Amygdala (tissue), 56 donors: ENCODE measurements around the gene ATP9A.
A peak's percentile ranks its signal among the peaks of the same experiment; 100 is the strongest.
"Not testable (repeated sequence)": the region's sequence is repeated elsewhere in the genome, so short reads cannot be mapped to it uniquely, and the experiment has no call there.

Experiments used
- DNase-seq, 56 donors: peaks; one replicate each; lab custom pipeline; 2025; lab: John Stamatoyannopoulos, UW

ATP9A gene, protein sequence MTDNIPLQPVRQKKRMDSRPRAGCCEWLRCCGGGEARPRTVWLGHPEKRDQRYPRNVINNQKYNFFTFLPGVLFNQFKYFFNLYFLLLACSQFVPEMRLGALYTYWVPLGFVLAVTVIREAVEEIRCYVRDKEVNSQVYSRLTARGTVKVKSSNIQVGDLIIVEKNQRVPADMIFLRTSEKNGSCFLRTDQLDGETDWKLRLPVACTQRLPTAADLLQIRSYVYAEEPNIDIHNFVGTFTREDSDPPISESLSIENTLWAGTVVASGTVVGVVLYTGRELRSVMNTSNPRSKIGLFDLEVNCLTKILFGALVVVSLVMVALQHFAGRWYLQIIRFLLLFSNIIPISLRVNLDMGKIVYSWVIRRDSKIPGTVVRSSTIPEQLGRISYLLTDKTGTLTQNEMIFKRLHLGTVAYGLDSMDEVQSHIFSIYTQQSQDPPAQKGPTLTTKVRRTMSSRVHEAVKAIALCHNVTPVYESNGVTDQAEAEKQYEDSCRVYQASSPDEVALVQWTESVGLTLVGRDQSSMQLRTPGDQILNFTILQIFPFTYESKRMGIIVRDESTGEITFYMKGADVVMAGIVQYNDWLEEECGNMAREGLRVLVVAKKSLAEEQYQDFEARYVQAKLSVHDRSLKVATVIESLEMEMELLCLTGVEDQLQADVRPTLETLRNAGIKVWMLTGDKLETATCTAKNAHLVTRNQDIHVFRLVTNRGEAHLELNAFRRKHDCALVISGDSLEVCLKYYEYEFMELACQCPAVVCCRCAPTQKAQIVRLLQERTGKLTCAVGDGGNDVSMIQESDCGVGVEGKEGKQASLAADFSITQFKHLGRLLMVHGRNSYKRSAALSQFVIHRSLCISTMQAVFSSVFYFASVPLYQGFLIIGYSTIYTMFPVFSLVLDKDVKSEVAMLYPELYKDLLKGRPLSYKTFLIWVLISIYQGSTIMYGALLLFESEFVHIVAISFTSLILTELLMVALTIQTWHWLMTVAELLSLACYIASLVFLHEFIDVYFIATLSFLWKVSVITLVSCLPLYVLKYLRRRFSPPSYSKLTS

DNA sequence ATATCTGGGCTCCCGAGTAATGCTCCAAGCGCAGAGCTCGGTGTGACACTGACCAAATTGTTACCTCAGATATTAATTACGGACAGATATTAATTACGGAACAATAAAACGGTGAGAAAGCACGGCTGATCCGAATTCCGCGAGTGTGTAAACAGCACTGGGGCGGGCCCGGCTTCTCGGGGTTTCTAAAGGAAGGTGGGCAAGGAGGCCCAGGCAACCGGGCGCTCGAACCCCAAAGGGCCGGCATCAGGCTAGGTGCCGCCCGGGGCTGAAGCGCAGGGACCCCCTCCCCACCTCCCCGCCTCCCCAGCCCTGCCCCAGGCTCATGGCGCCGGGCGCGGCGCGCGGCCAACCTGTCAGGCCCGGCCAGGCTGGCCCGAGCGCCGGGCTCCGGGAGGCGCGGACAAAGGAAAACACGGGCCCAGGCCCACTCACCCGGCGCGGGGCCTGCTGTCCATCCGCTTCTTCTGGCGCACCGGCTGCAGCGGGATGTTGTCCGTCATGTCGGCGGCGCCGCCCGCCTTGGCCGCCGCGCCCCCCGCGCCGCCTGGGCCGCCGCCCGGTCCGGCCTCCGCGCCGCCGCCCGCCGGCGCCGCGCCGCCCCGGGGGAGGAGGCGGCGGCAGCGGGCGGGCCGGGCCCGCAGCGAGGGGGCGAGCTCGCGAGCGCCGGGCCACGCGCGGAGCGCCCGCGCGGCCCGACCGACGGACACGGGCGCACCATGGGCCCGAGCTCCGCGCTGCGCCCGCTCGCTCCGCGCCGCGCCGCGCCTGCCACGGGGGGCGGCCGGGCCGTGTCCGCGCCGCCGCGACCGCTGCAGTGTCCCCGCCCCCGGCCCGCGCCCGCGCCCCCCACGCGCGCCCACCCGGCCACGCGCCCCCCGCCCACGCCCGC, at the start of gene ATP9A:
TSS of gene ATP9A (minus strand) at position 524 of the 892 bp plus-strand sequence. CDS start at position 503, 21 bp downstream.
- DNase-seq: peak in 28 of 56 donors; percentile 6 to 66 (median 32)

DNA sequence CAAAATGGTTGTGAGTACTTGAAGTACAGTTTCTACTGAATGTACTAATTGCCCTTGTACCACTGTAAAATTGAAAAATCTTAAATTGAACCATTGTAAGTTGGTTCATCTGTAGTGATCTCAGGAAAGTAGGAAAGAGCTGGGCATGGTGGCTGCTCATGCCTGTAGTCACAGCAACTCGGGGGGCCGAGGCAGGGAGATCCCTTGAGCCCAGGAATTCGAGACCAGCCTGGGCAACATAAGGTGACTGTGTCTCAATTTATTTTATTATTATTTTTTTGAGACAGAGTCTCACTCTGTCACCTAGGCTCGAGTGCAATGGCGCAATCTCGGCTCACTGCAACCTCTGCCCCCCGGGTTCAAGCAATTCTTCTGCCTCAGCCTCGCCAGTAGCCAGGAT, 48.7 kb upstream of the ATP9A start:
- not testable (repeated sequence) for DNase-seq

DNA sequence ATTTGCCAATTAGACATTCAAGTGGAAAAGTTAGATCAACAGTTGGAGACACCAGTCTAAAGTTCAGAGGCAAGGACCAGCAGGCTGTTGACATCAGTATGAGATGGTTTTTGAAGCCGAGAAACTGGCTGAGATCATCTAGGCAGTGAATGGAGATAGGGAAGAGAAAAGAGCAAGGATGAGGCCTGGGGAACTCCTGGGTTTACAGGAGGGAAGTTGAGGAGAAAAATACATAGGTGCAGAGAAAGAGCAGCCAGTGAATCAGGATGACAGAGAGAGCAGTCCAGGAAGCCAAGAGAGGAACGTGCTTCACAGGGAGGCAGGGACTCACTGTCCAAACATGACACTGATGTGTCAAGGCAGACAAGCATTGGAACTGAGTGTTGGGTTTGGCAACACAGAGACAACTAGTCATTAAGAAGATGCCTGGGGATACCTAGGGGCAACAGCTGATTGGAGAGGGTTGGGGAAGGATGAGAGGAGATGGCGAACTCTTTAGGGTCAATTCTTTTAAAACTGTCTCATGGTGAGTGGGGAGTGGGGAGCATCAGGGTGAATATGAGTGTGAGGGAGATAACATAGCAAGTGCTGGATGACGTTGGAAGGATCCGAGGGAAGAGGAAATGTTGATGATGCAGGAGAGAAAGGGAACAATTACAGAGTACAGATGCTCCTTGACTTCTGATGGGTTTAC, 47.3 kb upstream of the ATP9A start:
- no peak for DNase-seq

DNA sequence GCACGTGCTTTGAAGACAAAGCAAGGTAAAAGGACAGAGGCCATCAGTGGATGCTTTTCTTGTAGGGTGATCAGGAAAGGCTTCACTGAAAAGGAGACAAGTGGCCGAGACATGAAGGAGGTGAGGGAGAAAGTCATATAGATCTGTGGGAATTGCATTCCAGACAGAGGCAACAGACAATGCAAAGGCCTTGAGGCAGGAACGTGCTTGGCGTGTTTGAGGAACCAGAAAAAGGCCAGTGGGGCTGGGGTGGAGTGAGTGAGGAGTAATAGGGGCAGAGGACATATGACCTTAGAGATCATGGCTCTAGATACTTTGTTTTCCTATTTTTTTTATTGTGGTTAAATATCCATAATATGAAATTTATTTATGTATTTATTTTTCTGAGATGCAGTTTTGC, 44.7 kb upstream of the ATP9A start:
- no peak for DNase-seq

DNA sequence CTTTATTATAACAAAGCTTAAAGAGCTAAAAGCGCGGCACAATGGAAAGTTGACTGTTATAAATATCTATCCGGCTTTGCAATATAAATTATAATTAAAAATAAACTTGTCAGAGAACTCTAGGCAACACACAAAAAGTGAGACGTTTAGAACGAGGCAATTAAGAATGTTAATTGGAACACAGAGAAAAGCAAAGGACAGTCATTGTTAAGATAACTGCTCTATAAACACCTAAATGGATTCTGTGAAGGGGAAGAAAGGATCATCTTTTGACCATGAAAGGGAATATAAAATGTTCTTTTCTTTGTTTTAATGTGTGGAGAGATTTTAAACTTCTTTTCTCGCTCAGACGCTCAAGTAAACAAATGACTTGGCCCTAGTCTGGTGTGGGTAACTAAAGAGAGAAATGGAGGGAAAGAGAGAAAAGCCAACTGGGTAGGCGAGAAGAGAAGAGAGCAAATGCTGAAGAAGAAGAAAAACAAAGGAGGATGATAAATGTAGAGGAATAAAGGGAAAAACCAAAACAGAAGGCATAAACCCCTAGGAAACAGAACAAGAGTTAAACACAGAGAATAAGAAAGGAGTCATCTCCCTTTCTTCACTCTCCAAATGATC, 43.4 kb upstream of the ATP9A start:
- no peak for DNase-seq

DNA sequence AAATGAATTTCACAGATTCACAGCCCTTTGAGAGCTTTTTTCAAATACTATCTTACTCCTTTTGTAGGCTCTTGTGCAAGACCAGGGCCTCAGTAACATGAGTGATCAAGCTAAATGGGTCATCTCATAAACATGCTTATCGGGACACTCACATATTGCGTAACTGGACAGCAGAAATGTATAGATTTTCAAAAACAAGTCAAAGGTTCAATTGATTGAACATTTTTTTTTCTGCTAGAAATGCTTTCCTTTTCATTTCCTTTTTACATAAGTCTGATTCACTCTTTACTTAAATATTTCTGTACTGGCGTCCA, 42.8 kb upstream of the ATP9A start:
- no peak for DNase-seq

DNA sequence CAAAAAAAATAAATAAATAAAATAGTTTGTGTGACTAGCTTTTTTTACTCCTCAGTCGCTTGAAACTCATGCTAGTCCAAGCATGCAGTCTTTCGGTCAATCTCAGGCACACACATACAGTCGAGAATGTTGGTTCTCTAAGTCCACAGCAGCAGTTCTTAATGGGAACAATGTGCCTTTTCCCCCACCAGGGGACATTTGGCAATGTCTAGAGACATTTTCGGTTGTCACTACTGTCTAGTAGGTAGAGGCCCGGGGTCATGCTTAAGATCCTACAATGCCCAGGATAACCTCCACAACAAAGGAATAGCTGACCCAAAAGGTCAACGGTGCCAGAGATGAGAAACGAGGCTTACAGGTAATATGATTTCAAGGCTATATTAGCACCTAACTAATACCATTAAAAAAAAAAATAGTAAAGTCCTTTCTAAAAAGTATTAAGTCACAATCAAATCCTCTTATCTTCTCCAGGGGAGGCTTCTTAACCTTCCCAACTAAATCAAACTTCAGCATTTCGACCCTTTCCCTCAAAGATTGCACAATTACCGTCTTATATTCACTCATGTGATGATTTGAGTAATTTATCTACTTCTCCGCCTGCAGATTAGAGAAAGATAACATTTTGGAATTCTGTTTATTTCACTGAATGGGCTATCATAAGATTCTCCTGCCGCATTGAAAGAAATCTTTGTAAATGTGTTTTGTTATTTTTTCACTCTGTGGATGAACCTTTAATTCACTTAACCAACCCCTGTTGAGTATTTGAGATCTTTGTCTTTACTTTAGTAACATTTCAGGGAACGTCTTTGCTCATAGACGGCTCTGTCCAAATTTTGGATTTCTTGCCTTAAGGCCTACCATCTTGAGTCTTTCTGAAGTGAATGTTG, 42.2 kb upstream of the ATP9A start:
- DNase-seq: no peak

DNA sequence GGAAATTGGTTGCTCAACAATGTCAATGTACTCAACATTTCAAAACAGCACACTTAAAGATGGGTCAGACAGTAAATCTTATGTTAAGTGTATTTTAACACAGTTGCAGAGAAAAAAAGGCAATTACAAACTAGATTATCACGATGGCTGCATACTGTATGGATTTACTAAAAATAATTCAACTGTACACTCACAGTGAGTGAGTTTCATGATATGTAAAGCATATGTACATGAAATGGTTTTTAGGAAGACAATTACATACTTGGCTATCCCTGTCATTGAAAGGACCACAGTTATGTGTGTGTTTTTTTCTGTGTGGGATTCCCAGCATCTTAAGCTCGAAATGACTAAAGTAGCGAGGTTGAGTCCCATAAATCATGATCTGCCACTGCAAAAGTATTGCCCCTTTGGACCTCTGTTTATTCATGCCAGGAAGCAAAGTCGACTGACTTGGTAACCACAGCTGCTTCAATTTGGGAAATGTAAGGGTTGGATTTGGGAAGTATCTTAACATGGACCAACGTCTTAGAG, 39.6 kb upstream of the ATP9A start:
- no peak for DNase-seq

DNA sequence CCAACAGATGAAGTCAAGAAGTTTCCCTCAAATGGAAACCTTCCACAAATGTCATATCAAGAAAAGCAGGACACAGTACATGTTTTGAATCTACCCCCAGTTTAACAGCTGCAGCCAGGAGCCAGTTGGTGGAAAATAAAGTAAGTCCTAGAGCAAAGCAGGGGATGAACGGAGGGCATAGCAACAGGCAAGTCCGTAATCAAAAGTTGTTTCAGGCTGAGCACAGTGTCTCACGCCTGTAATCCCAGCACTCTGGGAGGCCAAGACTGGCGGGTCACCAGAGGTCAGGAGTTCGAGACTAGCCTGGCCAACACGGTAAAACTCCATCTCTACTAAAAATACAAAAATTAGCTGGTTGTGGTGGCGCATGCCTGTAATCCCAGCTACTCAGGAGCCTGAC, 36.6 kb upstream of the ATP9A start:
- no peak for DNase-seq

DNA sequence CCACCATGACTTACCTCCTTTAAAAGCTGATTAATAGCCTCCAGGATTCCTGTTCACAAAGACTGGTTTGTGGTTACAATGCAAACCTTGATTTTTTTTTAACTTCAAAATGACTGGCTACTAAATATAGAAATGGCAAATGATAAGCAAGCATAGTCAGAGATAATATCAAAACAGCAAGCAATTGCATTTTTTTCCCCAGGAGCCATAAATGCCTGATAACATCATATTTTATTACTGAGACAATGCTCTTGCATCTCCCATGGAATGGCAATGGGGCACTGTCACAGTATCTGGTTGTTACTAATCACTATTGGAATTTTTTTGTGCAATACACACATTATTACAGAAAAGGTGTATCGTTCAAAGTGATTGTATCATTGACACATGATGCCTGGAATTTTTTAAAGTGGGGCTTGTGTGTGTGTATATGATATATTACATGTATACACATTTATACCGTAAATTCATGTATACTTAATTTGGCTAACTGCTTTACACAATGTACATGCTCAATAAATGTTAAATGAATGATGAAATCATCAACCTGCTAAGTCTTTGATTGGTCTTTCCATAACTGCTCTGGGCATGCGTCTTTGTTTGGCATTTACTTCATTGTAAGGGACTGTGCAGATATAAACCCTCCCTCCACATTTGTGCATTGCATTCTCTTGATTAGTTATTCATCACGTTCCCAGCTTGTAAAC, 35.1 kb upstream of the ATP9A start:
- DNase-seq: no peak

DNA sequence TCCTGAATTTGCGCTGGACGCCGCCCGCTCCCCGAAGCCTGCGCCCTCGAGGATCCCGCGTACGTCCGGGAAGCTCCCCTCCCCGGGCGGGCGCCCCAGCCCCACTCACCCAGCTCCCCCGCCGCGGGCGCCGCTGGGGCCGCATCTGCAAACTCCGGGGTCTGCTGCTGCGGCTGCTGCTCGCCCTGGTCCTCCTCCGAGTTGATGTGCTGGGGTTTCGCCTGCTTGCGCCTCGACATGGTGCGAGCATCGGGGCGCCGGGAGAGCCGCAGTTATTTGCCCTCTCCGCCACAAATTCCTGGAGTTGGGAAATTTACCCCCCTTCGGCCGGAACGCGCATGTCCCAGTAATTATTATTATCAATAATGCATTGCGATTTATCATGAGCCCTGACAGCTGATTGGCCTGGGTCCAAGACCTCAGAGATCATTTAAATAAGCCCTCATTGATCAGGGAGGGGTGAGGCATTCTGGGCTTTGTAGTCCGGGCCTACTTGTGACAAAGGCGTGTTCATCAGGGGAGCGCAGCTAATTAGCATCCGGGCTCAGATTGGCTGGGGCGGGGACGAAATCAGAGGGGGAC, 34.1 kb upstream of the ATP9A start, which contains the start of gene SALL4:
TSS of gene SALL4 (minus strand) at position 352 of the 582 bp plus-strand sequence. CDS start at position 239, 113 bp downstream.
- peak in 3 of 56 donors; percentile 1 to 11 (median 3) for DNase-seq

DNA sequence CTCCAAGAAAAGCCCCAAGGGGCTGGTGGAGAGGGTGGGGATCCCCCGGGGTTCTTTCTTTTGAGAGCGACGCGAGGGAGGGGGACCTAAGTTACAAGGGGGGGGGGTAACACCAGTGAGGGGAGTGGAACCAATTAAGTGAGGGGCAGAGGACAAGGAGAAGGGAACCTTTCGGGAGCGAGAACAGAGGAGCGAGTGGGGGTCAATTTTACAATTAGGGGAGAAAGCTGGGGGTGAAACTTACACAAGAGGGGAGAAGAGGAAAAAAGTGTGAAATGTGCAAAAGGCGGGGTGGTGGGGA, 33.6 kb upstream of the ATP9A start:
- DNase-seq: no peak

DNA sequence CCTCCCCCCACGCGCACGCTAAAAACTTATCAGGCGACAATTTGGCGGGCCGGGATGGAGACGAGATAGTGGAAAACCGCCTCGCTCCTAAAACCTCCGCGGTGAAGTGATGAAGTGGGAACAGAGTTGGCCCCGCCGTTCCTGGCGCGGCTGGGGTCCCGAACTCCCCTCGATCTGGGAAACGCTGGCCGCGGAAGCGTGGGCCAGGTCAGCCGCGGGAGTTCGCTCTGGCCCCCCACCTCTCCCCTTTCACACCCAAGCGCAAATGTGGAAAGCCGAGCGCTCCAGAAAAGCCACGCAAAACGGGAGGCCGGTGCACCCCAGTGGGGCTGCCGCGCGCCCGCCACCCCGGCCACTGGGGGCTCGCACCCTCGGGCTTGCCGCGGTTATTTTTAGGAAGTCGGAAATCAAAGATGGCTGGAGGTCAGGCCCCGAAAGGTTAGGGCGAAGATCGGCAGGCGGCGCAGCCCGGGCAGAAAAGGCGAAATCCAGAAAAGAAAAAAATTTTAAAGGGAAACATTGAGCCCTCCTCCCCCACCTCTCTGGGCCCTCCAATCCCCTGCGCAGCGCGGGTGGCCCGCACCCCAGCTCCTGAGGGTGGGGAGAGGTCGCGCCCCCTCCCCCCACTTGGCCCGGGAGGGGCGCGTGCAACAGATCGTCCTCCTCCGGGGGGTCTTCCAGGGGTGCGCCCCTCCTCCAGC, 33.1 kb upstream of the ATP9A start:
- DNase-seq: peak in 1 of 56 donors; percentile 7

DNA sequence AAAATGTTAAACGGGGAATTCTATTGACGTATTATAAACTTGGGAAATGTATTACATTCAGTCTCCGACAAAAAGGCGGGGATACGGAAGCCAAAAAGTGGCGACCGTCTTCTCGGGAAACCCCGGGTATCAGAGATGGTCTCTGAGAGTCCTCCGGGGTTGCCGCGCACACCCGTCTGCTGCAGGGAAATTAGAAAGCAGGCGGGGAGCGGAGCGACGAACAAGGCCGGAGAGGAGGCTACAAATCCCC, 32.6 kb upstream of the ATP9A start:
- DNase-seq: no peak

DNA sequence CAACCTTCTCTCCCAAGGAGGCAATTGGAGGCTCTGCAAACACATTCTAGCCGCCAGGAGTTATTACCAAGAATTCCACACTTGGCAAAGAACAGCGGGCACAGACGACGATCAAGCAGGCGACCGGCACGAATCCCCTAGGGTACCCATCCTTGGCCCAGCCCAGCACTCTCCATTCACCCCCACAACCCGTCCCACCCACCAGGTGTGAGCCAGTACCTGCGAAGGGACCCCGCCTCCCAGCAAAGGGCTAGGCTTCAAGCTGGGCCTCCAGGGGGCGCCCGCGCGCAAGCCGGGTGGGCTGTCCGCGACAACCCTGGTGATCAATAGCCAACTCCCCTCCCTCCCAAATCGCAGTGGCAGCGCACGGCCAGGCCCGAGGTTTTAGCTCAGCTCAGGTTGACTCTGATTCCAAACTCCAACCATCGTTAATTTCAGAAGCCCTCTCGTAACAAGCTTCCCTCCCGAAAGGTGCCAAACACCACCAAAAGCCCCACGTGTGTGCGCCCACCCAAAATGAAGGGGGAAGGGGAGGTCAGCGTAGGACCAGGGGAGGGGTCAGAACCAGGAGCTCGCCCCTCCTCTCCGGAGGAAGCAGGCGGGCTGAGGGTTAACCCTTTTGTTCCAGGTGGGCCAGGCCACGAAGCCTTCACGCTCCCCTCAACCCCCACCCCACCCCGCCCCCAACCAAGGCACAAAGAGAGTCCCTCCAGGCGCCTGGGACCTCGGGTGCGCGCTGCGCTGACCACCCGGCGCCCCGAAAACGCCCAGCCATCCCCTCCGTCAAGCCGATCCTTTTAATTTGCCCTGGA, 32.1 kb upstream of the ATP9A start:
- DNase-seq: peak in 32 of 56 donors; percentile 3 to 70 (median 16)

DNA sequence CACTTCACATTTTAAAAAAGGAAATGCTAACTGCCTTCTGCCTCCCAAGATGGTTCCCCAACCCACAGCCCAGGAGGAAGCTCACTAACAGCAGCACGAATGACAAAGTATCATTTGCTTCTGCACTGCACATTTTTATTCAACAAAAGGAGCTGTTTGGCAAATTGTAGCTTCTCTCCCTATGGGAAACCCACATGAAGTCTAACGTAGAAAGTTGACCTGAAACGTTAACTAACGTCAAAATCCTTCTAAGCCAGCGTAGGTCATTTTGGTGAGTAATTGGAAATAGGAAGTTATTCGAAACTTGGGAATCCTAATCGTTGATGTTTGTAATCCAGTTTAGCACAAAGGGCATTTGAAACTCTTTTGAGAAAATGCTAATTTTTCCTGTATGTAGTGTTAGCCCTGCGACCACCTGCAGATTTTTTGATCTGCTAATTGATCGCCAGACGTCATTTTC, 31.2 kb upstream of the ATP9A start:
- DNase-seq: no peak
